Liver (tissue), 3 donors: ENCODE results near the gene TXNDC17.

Source experiments
- EGR1 ChIP-seq, 2 donors: IDR thresholded peaks; 2 replicates each; pipeline ENCODE4 v1.6.1; 2016 to 2018; ENCODE audit warnings: antibody characterized with exemption in 2 of 2, low read depth in 2 of 2
- FOXA1 ChIP-seq: IDR thresholded peaks from 2 replicates; pipeline ENCODE4 v1.6.1; 2016; ENCODE audit warnings: antibody characterized with exemption
- GABPA ChIP-seq, 2 donors: IDR thresholded peaks in 1 of 2; conservative IDR thresholded peaks in 1 of 2; 2 replicates each; pipeline ENCODE4 v1.6.1; 2016; ENCODE audit warnings: antibody characterized with exemption in 2 of 2, mild to moderate bottlenecking in 1 of 2, moderate library complexity in 1 of 2
- JUND ChIP-seq, 2 donors: IDR thresholded peaks; 2 replicates each; pipeline ENCODE4 v1.6.1; 2016; ENCODE audit warnings: antibody characterized with exemption in 2 of 2
- MAX ChIP-seq: IDR thresholded peaks from 2 replicates; pipeline ENCODE4 v1.6.1; 2016; ENCODE audit warnings: antibody characterized with exemption
- RAD21 ChIP-seq, 2 donors: IDR thresholded peaks; 2 replicates each; pipeline ENCODE4 v1.6.1; 2016; ENCODE audit warnings: antibody characterized with exemption in 2 of 2, mild to moderate bottlenecking in 2 of 2
- RXRA ChIP-seq, 2 donors: IDR thresholded peaks; 2 replicates each; pipeline ENCODE4 v1.6.1; 2017 to 2018; ENCODE audit warnings: antibody characterized with exemption in 2 of 2, mild to moderate bottlenecking in 1 of 2
- SP1 ChIP-seq: IDR thresholded peaks from 2 replicates; pipeline ENCODE4 v1.6.1; 2018; ENCODE audit warnings: antibody characterized with exemption, mild to moderate bottlenecking
- TAF1 ChIP-seq: conservative IDR thresholded peaks from 2 replicates; pipeline ENCODE4 v1.6.1; 2016; ENCODE audit warnings: antibody characterized with exemption, mild to moderate bottlenecking
- YY1 ChIP-seq: IDR thresholded peaks from 2 replicates; pipeline ENCODE4 v1.6.1; 2016; ENCODE audit warnings: antibody characterized with exemption, mild to moderate bottlenecking
- TF ChIP-seq, protein P1 (sequence below): fragments of 150-350 bp; IDR thresholded peaks from 2 replicates; pipeline ENCODE4 v1.5.1; 2017; ENCODE audit warnings: improper control_type of control experiment, low read depth, low read length; ENCODE audit not compliant: missing input control
- TF ChIP-seq, protein P2 (sequence below): IDR thresholded peaks from 2 replicates; pipeline ENCODE4 v1.6.1; 2016; ENCODE audit warnings: antibody characterized with exemption, mild to moderate bottlenecking
- TF ChIP-seq, protein P3 (sequence below): IDR thresholded peaks from 2 replicates; pipeline ENCODE4 v1.6.1; 2016; ENCODE audit warnings: antibody characterized with exemption
- TF ChIP-seq, protein P4 (sequence below): IDR thresholded peaks from 2 replicates; pipeline ENCODE4 v1.6.1; 2016; ENCODE audit warnings: antibody characterized with exemption
- donor health status: healthy.
- donor health status: healthy.

DNA sequence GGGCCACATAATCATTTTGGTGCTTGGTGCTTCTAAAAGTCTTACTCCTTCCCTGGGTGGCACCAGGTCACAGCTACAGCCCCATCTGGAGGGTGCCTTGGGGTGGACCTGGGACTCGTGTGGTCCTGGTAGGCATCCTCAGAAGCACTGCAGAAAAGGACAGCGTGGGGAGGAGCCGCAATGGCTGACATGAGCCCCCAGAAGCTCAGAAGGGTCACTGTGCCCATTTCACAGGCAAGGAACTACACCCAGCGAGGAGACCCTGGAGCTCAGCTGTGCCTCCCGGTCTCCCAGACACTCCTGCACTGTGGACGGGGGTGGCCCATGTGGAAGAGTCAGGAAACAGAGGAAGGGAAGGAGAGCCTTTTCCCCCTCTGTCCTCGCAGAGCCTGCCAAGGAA lies 37.1 kb downstream of the TXNDC17 start:
- TF ChIP-seq, protein P1, sequence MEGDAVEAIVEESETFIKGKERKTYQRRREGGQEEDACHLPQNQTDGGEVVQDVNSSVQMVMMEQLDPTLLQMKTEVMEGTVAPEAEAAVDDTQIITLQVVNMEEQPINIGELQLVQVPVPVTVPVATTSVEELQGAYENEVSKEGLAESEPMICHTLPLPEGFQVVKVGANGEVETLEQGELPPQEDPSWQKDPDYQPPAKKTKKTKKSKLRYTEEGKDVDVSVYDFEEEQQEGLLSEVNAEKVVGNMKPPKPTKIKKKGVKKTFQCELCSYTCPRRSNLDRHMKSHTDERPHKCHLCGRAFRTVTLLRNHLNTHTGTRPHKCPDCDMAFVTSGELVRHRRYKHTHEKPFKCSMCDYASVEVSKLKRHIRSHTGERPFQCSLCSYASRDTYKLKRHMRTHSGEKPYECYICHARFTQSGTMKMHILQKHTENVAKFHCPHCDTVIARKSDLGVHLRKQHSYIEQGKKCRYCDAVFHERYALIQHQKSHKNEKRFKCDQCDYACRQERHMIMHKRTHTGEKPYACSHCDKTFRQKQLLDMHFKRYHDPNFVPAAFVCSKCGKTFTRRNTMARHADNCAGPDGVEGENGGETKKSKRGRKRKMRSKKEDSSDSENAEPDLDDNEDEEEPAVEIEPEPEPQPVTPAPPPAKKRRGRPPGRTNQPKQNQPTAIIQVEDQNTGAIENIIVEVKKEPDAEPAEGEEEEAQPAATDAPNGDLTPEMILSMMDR = no peak
- TF ChIP-seq RAD21 (IDR thresholded peaks at IDR 0.05) (no peak), TAF1 (no peak), SP1 (no peak), GABPA (IDR thresholded peaks at IDR 0.05 in 1 of 2, conservative IDR thresholded peaks at IDR 0.05 in 1 of 2) (no peak), JUND (IDR thresholded peaks at IDR 0.05) (no peak), FOXA1 (no peak), EGR1 (IDR thresholded peaks at IDR 0.05; ENCODE audit: low read depth in 2 of 2) (no peak), RXRA (IDR thresholded peaks at IDR 0.05) (no peak), MAX (no peak), YY1 (no peak)
- TF ChIP-seq, protein P2, sequence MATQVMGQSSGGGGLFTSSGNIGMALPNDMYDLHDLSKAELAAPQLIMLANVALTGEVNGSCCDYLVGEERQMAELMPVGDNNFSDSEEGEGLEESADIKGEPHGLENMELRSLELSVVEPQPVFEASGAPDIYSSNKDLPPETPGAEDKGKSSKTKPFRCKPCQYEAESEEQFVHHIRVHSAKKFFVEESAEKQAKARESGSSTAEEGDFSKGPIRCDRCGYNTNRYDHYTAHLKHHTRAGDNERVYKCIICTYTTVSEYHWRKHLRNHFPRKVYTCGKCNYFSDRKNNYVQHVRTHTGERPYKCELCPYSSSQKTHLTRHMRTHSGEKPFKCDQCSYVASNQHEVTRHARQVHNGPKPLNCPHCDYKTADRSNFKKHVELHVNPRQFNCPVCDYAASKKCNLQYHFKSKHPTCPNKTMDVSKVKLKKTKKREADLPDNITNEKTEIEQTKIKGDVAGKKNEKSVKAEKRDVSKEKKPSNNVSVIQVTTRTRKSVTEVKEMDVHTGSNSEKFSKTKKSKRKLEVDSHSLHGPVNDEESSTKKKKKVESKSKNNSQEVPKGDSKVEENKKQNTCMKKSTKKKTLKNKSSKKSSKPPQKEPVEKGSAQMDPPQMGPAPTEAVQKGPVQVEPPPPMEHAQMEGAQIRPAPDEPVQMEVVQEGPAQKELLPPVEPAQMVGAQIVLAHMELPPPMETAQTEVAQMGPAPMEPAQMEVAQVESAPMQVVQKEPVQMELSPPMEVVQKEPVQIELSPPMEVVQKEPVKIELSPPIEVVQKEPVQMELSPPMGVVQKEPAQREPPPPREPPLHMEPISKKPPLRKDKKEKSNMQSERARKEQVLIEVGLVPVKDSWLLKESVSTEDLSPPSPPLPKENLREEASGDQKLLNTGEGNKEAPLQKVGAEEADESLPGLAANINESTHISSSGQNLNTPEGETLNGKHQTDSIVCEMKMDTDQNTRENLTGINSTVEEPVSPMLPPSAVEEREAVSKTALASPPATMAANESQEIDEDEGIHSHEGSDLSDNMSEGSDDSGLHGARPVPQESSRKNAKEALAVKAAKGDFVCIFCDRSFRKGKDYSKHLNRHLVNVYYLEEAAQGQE = no peak
- TF ChIP-seq, protein P3, sequence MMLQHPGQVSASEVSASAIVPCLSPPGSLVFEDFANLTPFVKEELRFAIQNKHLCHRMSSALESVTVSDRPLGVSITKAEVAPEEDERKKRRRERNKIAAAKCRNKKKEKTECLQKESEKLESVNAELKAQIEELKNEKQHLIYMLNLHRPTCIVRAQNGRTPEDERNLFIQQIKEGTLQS = no peak
- TF ChIP-seq, protein P4, sequence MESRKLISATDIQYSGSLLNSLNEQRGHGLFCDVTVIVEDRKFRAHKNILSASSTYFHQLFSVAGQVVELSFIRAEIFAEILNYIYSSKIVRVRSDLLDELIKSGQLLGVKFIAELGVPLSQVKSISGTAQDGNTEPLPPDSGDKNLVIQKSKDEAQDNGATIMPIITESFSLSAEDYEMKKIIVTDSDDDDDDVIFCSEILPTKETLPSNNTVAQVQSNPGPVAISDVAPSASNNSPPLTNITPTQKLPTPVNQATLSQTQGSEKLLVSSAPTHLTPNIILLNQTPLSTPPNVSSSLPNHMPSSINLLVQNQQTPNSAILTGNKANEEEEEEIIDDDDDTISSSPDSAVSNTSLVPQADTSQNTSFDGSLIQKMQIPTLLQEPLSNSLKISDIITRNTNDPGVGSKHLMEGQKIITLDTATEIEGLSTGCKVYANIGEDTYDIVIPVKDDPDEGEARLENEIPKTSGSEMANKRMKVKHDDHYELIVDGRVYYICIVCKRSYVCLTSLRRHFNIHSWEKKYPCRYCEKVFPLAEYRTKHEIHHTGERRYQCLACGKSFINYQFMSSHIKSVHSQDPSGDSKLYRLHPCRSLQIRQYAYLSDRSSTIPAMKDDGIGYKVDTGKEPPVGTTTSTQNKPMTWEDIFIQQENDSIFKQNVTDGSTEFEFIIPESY = no peak
